ENCODE results near the gene HUNK.

The HUNK gene

DNA sequence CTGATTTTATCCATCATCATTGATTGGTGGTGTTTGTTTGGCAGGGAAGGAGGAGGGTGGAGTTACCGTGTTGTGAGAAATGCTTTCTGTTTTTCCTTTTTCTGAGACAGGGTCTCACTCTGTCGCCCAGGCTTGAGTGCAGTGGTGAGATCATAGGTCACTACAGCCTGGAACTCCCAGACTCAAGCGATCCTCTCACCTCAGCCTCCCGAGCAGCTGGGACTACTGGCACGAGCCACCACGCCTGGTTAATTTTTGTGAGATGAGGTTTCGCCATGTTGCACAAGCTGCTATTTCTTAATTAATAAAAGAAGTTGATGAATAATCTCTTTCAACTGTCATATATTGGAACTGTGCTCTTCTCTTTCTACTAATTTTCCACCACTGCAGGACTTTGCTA, 44.3 kb downstream of the HUNK start:
- TF ChIP-seq TAF1 (IDR thresholded peaks at IDR 0.05; ENCODE audit: borderline replicate concordance, insufficient read depth, low read length) (no peak), SIN3A (IDR thresholded peaks at IDR 0.05; ENCODE audit: borderline replicate concordance, insufficient read depth, low read length) (no peak), FOXP2 (optimal IDR thresholded peaks at IDR 0.05; ENCODE audit: borderline replicate concordance, extremely low read depth, extremely low read length, insufficient read depth) (no peak), POLR2AphosphoS5 (IDR thresholded peaks at IDR 0.05; ENCODE audit: low read depth, low read length) (no peak)
- TF ChIP-seq, protein P1, sequence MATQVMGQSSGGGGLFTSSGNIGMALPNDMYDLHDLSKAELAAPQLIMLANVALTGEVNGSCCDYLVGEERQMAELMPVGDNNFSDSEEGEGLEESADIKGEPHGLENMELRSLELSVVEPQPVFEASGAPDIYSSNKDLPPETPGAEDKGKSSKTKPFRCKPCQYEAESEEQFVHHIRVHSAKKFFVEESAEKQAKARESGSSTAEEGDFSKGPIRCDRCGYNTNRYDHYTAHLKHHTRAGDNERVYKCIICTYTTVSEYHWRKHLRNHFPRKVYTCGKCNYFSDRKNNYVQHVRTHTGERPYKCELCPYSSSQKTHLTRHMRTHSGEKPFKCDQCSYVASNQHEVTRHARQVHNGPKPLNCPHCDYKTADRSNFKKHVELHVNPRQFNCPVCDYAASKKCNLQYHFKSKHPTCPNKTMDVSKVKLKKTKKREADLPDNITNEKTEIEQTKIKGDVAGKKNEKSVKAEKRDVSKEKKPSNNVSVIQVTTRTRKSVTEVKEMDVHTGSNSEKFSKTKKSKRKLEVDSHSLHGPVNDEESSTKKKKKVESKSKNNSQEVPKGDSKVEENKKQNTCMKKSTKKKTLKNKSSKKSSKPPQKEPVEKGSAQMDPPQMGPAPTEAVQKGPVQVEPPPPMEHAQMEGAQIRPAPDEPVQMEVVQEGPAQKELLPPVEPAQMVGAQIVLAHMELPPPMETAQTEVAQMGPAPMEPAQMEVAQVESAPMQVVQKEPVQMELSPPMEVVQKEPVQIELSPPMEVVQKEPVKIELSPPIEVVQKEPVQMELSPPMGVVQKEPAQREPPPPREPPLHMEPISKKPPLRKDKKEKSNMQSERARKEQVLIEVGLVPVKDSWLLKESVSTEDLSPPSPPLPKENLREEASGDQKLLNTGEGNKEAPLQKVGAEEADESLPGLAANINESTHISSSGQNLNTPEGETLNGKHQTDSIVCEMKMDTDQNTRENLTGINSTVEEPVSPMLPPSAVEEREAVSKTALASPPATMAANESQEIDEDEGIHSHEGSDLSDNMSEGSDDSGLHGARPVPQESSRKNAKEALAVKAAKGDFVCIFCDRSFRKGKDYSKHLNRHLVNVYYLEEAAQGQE (IDR thresholded peaks at IDR 0.05; ENCODE audit: insufficient read depth in 1 of 2, low read depth in 2 of 2, low read length in 2 of 2) = no peak

DNA sequence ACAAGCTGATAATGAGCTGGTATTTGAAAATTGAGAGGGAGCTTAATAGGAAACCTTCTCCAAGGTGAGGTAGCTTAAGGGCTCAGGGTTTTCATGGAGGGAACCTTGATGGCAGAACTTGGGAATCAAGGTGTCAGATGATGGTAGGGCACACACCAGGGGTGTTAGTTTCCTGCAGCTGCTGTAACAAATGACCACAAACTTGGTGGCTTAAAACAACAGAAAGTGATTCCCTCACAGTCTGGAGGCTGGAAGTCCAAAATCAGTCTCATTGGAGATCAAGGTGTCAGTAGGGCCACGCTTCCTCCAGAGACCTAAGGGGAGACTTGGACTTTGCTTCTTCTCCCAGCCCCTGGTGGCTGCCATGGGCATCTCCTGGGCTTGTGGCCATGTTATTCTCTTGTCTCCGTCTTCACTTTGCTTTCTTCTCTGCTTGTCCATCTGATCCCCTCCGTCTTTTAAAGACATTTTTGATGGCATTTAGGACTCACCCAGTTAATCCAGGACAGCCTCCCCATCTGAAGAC, 45.5 kb downstream of the HUNK start:
- TF ChIP-seq POLR2AphosphoS5 (IDR thresholded peaks at IDR 0.05; ENCODE audit: low read depth, low read length) (no peak), FOXP2 (optimal IDR thresholded peaks at IDR 0.05; ENCODE audit: borderline replicate concordance, extremely low read depth, extremely low read length, insufficient read depth) (no peak)

DNA sequence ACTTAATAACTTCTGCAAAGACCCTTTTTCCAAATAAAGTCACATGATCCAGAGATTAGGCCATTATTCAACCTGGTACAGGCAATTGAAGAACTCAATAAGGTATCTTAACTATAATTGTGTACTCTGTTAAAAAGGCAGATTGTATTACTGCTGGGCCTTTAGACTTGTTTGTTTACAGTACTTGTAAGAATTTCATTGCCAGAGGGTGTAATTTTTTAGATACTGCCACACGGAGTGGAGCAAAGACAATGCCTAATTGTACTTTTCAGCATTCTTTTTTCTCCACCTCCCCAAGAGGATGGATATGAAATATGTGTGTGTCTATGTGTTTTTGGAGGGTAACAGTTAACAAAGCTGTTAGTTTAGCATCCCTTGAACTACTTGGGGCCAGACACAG, 47.5 kb downstream of the HUNK start:
- TF ChIP-seq POLR2AphosphoS5 (IDR thresholded peaks at IDR 0.05; ENCODE audit: low read depth, low read length) (no peak), FOXP2 (optimal IDR thresholded peaks at IDR 0.05; ENCODE audit: borderline replicate concordance, extremely low read depth, extremely low read length, insufficient read depth) (no peak), SIN3A (IDR thresholded peaks at IDR 0.05; ENCODE audit: borderline replicate concordance, insufficient read depth, low read length) (no peak), TAF1 (IDR thresholded peaks at IDR 0.05; ENCODE audit: borderline replicate concordance, insufficient read depth, low read length) (no peak)
- TF ChIP-seq, protein P1 (IDR thresholded peaks at IDR 0.05; ENCODE audit: insufficient read depth in 1 of 2, low read depth in 2 of 2, low read length in 2 of 2) = no peak

DNA sequence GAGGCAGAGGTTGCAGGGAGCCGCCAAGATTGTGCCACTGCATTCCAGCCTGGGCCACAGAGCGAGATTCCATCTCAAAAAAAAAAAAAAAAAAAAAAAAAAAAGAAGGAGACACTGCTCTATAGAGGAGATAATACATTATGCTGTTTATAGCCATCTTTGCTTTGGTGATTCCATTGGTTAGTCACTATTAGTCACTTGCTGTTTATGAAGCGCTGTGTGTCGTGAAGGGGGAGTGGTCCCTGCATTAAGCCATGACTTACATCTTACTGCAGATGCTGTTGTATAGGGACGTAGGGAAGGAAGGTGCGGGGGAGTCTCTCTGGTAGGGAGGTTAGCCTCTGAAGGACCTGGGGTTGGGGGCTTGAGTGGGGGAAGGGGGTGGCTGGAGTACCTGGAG, 48.3 kb downstream of the HUNK start:
- TF ChIP-seq, protein P1 (IDR thresholded peaks at IDR 0.05; ENCODE audit: insufficient read depth in 1 of 2, low read depth in 2 of 2, low read length in 2 of 2) = no peak
- no peak for TF ChIP-seq TAF1 (IDR thresholded peaks at IDR 0.05; ENCODE audit: borderline replicate concordance, insufficient read depth, low read length)

DNA sequence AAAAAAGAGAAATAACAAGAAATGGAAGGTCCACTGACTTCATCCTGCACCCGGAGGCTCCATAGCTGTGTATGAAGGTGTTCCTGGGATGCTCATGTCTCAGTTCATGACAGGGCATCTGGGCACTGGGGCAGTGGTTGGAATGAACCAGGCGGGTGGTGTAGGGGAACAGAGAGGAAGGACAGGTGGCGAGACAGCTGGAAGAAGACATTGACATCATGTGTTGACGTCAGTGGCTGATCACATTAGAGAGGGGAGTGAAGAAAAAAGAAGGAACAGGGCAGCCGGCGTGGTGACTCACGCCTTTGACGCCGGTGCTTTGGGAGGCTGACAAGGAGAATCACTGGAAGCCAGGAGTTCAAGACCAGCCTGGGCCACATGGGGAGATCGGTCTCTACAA, 50.1 kb downstream of the HUNK start:
- TF ChIP-seq POLR2AphosphoS5 (IDR thresholded peaks at IDR 0.05; ENCODE audit: low read depth, low read length) = no peak
- TF ChIP-seq, protein P1 (IDR thresholded peaks at IDR 0.05; ENCODE audit: insufficient read depth in 1 of 2, low read depth in 2 of 2, low read length in 2 of 2) = no peak
- TF ChIP-seq FOXP2 (optimal IDR thresholded peaks at IDR 0.05; ENCODE audit: borderline replicate concordance, extremely low read depth, extremely low read length, insufficient read depth) = no peak
- TF ChIP-seq TAF1 (IDR thresholded peaks at IDR 0.05; ENCODE audit: borderline replicate concordance, insufficient read depth, low read length) = no peak
- TF ChIP-seq SIN3A (IDR thresholded peaks at IDR 0.05; ENCODE audit: borderline replicate concordance, insufficient read depth, low read length) = no peak
